ENCODE results near the gene CCDC33. TPM values are rescaled to one million over a fixed set of nuclear protein-coding genes. Genes with fewer than 3 reads are reported as not detected.

The CCDC33 gene
- total RNA-seq, 1 experiment from 2014 or later = 1.2 TPM

DNA sequence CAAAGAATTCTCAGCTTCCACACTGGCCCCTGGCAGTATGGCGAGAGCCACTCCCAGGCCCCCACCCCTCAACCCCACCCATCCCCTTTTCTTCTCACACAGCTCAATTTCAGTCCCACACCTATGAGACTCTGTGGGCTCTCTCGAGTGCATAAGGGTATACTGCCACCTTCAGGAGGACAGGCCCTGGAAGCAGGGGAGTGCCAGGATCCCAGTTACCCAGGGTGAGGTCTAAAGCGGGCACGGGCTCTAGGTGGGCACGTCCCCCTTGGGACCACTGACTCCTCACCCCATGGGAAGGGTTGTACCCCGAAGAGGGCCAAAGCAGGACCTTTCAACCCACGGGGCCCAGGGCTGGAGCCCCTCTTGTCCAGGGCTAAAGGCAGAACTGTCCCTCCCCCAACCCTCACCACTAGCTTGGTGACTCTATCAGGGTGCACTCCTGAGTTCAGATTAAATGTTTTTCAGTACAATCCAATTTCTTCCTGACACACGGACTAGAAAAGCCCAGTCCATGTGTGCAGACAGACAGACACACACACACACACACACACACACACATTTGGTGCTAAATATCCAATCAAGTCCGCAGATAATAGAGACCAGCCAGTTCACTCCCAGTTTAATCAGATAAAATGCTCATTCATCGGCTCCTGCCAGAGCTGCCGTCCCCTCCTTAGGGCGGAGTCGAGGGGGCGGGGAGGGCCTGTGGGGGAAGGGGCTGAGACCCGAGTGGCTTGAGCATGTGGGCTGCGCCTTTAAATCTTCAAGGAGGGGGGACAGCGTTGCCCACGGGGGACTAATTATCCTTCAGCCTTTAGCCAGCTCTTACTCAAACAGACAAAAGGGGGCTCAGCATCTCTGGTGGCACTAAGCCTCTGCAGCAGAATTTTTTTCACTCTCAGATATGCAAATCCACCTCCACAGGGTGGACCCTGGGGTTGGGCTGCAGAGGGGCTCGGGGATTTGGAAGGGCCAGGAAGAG is 72.0 kb downstream of the CCDC33 start:
- DNase-seq = peak; percentile 69 to 84
- H3K4me1 ChIP-seq = peaks cover 51% of the 10 kb centered on the region
- no peaks in the 10 kb centered on the region for H3K9me3 ChIP-seq (replicated peaks)
- no peaks in the 10 kb centered on the region for H3K36me3 ChIP-seq
- no peak overlapping the region for H3K4me3 ChIP-seq
- no peak overlapping the region for H3K27ac ChIP-seq
- no peaks in the 10 kb centered on the region for H3K27me3 ChIP-seq

DNA sequence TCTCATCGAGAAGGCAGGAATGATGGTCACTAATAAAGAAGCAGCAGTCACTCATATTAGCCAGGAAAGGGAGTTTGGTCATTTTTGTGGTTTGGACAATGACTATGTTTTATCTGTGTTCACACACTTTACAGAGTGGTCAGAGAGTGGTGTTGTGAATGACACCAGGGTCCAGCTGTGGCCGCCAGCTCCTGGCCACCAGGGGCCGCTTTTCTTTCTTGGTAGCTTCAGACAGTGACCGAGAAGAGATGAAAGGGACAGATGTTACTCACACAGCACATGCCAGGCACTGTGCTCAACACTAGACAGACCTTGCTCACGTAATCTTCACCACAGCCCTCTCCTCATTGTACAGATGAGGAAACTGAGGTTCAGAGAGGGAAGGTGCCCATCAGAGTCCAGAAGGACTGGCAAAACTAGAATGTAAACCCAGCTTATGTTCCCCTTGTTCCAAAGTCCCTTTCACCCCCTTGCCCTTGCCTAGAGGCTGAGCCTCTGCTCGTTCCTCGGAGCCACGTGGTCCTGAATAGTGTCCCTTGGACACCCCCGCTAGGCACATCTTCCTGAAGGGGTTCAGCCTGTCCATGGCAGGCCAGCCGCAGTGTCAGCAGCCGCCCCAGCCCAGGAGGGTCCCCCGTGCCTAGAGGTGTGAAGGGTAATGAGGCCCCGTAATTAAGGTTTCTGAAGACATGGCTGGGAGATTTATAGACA is 75.8 kb downstream of the CCDC33 start:
- Histone ChIP-seq H3K27me3 (no peaks in the 10 kb centered on the region), H3K4me3 (no peak overlapping the region), H3K9me3 (replicated peaks) (no peaks in the 10 kb centered on the region), H3K4me1 (peaks cover 45% of the 10 kb centered on the region), H3K36me3 (no peaks in the 10 kb centered on the region), H3K27ac (no peak overlapping the region)
- peak in 1 of 2 experiments; percentile 48 for DNase-seq

- H3K9me3 ChIP-seq (replicated peaks) = no peaks in the 10 kb centered on the region
- H3K27ac ChIP-seq = no peak overlapping the region
- H3K4me1 ChIP-seq = peaks cover 45% of the 10 kb centered on the region
- DNase-seq = peak in 1 of 2 experiments; percentile 50
- H3K36me3 ChIP-seq = no peaks in the 10 kb centered on the region
- no peaks in the 10 kb centered on the region for H3K27me3 ChIP-seq
- H3K4me3 ChIP-seq = no peak overlapping the region
Measured at GRCh38 chr15:74312445-74313007, 76.4 kb downstream of the CCDC33 start.

DNA sequence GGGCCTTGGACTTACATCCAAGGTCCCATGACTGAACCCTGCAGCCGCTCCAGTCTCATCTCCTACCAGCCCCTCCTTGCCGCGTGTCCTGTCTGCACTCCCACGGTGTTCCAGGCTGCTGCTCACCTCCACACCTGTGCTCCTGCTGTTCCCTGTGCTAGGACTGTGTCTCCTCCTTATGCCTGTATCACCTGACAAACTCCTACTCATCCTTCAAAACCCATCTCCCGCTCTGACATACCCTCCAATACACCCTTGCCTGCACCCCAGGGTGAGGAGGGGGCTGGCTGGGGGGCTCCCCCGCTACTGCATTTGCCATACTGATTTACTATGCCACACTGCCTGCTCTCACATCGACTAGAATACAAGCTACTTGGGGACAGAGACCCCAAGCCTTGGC is 77.8 kb downstream of the CCDC33 start:
- no peak overlapping the region for H3K27ac ChIP-seq
- H3K36me3 ChIP-seq = no peaks in the 10 kb centered on the region
- no peak for DNase-seq
- no peaks in the 10 kb centered on the region for H3K27me3 ChIP-seq
- no peak overlapping the region for H3K4me3 ChIP-seq
- H3K9me3 ChIP-seq (replicated peaks) = no peaks in the 10 kb centered on the region
- H3K4me1 ChIP-seq = peaks cover 51% of the 10 kb centered on the region

- Histone ChIP-seq H3K4me3 (no peak overlapping the region), H3K27ac (no peak overlapping the region), H3K36me3 (no peaks in the 10 kb centered on the region), H3K9me3 (replicated peaks) (no peaks in the 10 kb centered on the region), H3K4me1 (peaks cover 60% of the 10 kb centered on the region), H3K27me3 (no peaks in the 10 kb centered on the region)
- no peak for DNase-seq
Measured at GRCh38 chr15:74314795-74315438, 78.8 kb downstream of the CCDC33 start.

DNA sequence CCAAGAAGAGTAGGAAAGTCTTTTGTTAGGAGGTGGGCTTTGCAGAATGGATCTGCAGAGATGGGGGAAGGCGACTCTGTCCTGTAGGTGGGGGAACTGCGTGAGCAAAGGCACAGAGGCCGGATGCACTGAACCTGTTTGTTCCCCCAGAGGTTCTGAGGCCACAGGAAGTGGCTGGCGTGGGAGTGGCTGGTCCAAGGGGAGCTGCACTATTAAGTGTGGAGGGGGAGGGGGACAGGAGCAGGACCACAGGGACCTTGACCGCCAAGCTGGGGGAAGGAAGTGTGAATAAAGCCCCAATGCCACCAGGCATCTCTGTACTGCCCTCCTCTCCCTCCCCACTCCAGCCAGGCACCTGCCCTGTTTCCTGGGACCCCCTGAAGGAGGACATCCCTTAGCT is 79.5 kb downstream of the CCDC33 start:
- Histone ChIP-seq H3K4me1 (peaks cover 61% of the 10 kb centered on the region), H3K36me3 (no peaks in the 10 kb centered on the region), H3K4me3 (no peak overlapping the region), H3K27ac (no peak overlapping the region), H3K9me3 (replicated peaks) (no peaks in the 10 kb centered on the region), H3K27me3 (no peaks in the 10 kb centered on the region)
- DNase-seq = no peak

GRCh38 chr15:74316141-74316540 is 80.0 kb downstream of the CCDC33 start:
- H3K4me1 ChIP-seq = peaks cover 61% of the 10 kb centered on the region
- H3K27ac ChIP-seq = no peak overlapping the region

DNA sequence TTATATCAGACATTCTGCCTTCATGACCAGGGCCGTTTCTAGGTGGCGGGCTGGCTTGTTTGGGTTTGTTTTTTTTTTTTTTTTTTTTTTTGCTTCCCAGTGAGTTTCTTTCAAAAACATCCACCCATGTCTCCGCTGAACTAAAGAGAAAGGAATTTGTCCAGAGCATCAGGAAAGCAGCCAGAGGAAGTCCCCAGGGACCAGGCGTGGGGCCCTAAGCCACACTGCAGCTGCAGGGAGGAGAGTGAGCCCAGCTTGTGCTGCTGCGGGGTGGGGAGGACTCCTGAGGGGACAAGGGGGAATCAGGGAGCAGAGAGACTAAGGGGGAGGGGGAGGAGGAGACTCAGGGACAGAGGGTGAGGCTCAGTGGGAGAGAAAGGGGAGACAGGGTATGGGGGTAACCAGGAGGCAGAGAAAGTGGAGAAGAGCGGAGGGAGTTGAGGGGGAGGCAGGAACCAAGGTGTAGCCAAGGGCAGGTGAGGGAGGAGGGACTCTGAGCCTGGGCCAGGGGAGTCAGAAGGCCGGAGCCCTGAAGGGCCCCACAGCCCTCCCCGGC is 81.8 kb downstream of the CCDC33 start:
- Histone ChIP-seq H3K9me3 (replicated peaks) (no peaks in the 10 kb centered on the region), H3K27ac (peak overlapping the region; percentile 50), H3K27me3 (no peaks in the 10 kb centered on the region), H3K4me3 (no peak overlapping the region), H3K4me1 (peaks cover 46% of the 10 kb centered on the region), H3K36me3 (no peaks in the 10 kb centered on the region)
- DNase-seq = peak; percentile 91 to 92

More at GRCh38 chr15:74316141-74316540, 80.0 kb downstream of the CCDC33 start:
- Histone ChIP-seq H3K27me3 (no peaks in the 10 kb centered on the region), H3K4me3 (no peak overlapping the region), H3K9me3 (replicated peaks) (no peaks in the 10 kb centered on the region), H3K36me3 (no peaks in the 10 kb centered on the region)
- DNase-seq = peak in 1 of 2 experiments; percentile 30

GRCh38 chr15:74318376-74319137 is 82.4 kb downstream of the CCDC33 start:
- Histone ChIP-seq H3K4me1 (peaks cover 46% of the 10 kb centered on the region), H3K27me3 (no peaks in the 10 kb centered on the region), H3K36me3 (no peaks in the 10 kb centered on the region), H3K9me3 (replicated peaks) (no peaks in the 10 kb centered on the region), H3K4me3 (no peak overlapping the region), H3K27ac (no peak overlapping the region; the same call in 1 of the 2 replicates)
- peak; percentile 45 to 49 for DNase-seq

DNA sequence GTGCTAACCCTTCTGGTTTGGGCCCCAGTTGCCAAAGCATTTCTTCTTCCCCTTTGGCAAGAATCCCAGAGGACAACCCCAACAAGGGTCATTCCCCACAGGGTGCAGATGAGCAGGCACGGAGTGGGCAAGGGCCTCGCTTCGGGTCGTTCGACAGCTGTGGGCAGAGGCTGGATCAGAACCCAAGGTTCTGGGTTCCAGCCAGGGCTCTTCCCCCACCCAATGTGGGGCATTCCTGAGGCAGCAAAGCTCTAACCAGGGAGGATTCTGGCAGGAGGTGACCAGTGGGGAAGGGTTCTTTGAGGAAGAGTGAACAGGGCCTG is 83.0 kb downstream of the CCDC33 start:
- Histone ChIP-seq H3K36me3 (no peaks in the 10 kb centered on the region), H3K4me1 (peaks cover 46% of the 10 kb centered on the region), H3K27ac (no peak overlapping the region)

DNA sequence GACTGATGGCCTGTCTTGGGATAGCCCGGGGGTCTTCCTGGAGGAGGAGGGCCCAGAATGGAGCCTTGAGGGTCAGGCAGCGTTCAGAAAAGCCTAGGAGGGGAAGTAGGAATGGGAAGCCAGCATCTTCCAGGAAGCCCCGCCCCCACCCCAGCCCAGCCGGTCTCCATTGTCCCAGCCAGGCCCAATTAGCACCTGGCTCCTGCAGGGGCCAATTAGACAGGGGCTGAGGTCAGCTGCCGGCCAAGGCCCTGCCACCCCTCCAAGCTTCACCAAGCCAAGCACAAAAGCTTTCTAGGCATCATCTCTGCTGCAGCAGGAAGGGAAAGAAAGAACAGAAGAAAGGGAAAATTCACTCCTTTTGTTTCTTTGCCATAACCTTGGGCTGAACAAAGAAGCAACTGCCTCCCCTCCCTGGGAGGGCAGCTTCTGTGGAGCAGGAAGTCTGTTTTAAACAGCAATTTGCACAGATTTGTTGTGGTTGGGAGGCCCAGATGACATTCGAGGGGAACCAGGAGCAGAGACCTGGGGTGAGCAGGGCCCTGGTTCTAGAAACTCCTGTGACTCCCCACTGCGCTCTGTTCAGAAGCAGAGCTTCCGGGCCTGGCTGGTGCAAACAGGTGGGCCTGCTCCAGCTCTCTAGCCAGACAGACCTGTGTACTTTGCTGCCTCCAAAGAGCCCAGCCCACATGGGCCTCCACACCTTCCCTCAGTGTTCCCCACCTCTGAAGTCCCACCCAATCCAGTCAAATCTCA is 83.6 kb downstream of the CCDC33 start:
- H3K36me3 ChIP-seq = no peaks in the 10 kb centered on the region
- H3K9me3 ChIP-seq (replicated peaks) = no peaks in the 10 kb centered on the region
- peak in 1 of 2 experiments; percentile 53 for DNase-seq
- no peak overlapping the region for H3K4me3 ChIP-seq
- no peaks in the 10 kb centered on the region for H3K27me3 ChIP-seq
- peaks cover 45% of the 10 kb centered on the region for H3K4me1 ChIP-seq
- no peak overlapping the region; the same call in 1 of the 2 replicates for H3K27ac ChIP-seq

More for the DNA sequence above, 83.0 kb downstream of the CCDC33 start:
- Histone ChIP-seq H3K4me3 (no peak overlapping the region), H3K27me3 (no peaks in the 10 kb centered on the region), H3K9me3 (replicated peaks) (no peaks in the 10 kb centered on the region)
- no peak for DNase-seq

- peaks cover 36% of the 10 kb centered on the region for H3K4me1 ChIP-seq
- H3K9me3 ChIP-seq (replicated peaks) = no peaks in the 10 kb centered on the region
- H3K36me3 ChIP-seq = no peaks in the 10 kb centered on the region
- H3K4me3 ChIP-seq = no peak overlapping the region
- H3K27me3 ChIP-seq = no peaks in the 10 kb centered on the region
- DNase-seq = peak; percentile 84 to 91
- H3K27ac ChIP-seq = no peak overlapping the region
Measured at GRCh38 chr15:74320352-74321247, 84.5 kb downstream of the CCDC33 start.

Data from SJCRH30 (cell line).